Esophagus squamous epithelium (tissue), 4 donors: ENCODE data around the gene ARHGEF37.

Experiments
- POLR2A ChIP-seq, 4 donors: fragments of 450-650 bp; IDR thresholded peaks; one replicate each; pipeline ENCODE4 v1.6.1; 2017; ENCODE audit warnings: antibody characterized with exemption in 4 of 4, mild to moderate bottlenecking in 4 of 4, moderate library complexity in 3 of 4
- TF ChIP-seq, protein P1 (sequence below), 6 experiments: fragments of 450-650 bp in 4 of 6; fragments of 200-600 bp in 2 of 6; sonication (generic) in 2 of 6; IDR thresholded peaks; one replicate each; pipeline ENCODE4 v1.5.1; 2016 to 2019; ENCODE audit warnings: antibody characterized with exemption in 6 of 6, mild to moderate bottlenecking in 4 of 6, moderate library complexity in 4 of 6

DNA sequence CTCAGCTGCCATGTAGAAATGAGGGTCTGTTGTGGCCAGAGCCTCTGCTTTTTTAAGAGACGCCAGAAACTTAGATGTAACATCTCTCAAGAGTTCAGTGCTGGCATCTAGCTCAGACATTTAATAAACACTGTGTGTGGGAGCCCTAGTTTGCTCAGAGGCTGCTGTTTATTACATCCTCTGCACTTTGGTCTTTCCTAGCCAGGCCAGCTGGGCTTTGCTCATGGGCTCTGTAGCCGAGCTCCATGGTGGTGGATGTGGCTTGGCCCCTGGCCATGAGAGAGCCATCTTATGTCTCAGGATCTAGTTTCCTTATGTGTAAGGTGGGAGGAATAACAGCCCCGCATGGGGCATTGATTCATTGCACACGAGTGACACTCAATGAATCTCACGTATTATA is 30.0 kb downstream of the ARHGEF37 start:
- TF ChIP-seq POLR2A (IDR thresholded peaks at IDR 0.05), result no peak
- TF ChIP-seq, protein P1, sequence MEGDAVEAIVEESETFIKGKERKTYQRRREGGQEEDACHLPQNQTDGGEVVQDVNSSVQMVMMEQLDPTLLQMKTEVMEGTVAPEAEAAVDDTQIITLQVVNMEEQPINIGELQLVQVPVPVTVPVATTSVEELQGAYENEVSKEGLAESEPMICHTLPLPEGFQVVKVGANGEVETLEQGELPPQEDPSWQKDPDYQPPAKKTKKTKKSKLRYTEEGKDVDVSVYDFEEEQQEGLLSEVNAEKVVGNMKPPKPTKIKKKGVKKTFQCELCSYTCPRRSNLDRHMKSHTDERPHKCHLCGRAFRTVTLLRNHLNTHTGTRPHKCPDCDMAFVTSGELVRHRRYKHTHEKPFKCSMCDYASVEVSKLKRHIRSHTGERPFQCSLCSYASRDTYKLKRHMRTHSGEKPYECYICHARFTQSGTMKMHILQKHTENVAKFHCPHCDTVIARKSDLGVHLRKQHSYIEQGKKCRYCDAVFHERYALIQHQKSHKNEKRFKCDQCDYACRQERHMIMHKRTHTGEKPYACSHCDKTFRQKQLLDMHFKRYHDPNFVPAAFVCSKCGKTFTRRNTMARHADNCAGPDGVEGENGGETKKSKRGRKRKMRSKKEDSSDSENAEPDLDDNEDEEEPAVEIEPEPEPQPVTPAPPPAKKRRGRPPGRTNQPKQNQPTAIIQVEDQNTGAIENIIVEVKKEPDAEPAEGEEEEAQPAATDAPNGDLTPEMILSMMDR (IDR thresholded peaks at IDR 0.05), result no peak
